Measurements from ENCODE around the gene FAM78A. TPM values are rescaled to one million over a fixed set of nuclear protein-coding genes. Genes with fewer than 3 reads are reported as not detected.

Gene FAM78A
- total and polyA plus RNA-seq, 2 of the 8 experiments (the other 6 are each of a cell fraction or from before 2014, with no cell fraction given) = 3.1 TPM

DNA sequence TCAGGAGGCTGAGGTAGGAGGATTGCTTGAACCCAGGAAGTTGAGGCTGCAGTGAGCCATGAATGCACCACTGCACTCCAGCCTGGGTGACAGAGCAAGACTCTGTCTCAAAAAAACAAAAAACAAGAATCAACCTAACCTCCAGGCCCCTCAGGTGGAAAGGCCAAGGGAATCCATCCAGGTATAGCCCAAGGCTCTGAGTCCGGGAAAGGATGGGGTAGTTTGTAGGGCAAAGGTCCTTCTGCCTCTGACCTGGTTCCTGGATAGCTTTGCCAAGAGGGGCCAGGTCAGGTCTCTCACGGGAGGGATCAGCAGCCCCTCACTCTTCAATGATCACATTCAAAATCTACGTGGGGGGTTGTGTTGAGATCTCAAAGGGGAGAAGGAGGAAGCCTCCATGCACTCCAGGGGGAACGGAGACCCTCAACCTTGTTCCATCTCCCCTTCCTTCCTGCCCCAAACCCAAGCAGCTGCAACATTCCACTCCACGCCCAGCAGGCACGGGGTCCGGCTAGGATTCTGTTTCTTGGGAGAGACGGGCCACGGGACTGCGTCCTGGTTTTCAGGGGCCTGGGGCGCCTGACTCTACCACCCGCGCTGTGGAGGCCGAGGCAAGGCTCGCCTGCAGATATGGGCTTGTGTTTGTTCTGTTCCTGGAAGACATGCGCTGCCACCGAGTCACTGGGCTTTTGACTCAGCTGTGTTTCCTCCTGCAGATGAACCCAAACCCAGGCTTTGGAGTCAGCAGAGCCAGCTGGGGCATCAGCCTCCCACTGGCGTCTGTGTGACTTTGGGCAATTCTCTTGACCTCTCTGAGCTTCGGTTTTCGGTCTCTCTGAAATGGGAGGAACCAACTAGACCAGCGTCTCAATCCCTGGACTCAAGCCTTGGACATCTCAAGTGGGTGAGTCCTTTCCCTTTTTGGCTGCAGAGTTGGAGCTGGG, 48.7 kb upstream of the FAM78A start:
- no peak overlapping the region for H4K5ac ChIP-seq (ENCODE audit: insufficient read length, low read depth, low read length)
- no peak overlapping the region for H3K9ac ChIP-seq (replicated peaks in 1 of 4; ENCODE audit: extremely low read depth in 1 of 4, low read depth in 3 of 4, low read length in 3 of 4)
- H3K23me2 ChIP-seq (ENCODE audit: low read depth, low read length) = no peaks in the 10 kb centered on the region
- no peak overlapping the region for H2BK20ac ChIP-seq (ENCODE audit: low read length)
- H3K4me2 ChIP-seq (ENCODE audit: insufficient read depth in 1 of 2, low read depth in 2 of 2, low read length in 2 of 2) = no peak overlapping the region
- no peak overlapping the region for H3K4ac ChIP-seq (replicated peaks; ENCODE audit: insufficient read length, low read depth, low read length)
- no peak overlapping the region for H2BK15ac ChIP-seq (ENCODE audit: low read length)
- peaks cover 0 to 7% (median 4%) of the 10 kb centered on the region in 4 experiments; a peak in 3 of 7 replicates for H3K4me1 ChIP-seq (replicated peaks in 1 of 4; ENCODE audit: control insufficient read depth in 3 of 4, insufficient read depth in 4 of 4, low read length in 3 of 4)
- no peak overlapping the region for H2BK12ac ChIP-seq (ENCODE audit: low read depth, low read length)
- peak overlapping the region; percentile 22 for H4K91ac ChIP-seq (replicated peaks; ENCODE audit: insufficient read length, low read length)
- no peaks in the 10 kb centered on the region for H4K20me1 ChIP-seq (replicated peaks in 1 of 2; ENCODE audit: control insufficient read depth in 1 of 2, insufficient read depth in 2 of 2, low read length in 2 of 2)
- H3K27ac ChIP-seq (ENCODE audit: low read depth, low read length) = no peak overlapping the region
- POLR2A ChIA-PET (ENCODE audit: partially characterized antibody) = interaction anchor here (0.6 to 2.0 kb wide), 3 partner anchors 10 to 203 kb away, joined by 3 to 7 read pairs (median 3); no protein-coding TSS in a partner anchor
- FAIRE-seq (no peak), DNase-seq (ENCODE audit: low read depth in 1 of 2, low spot score in 2 of 2) (no peak)
- no peaks in the 10 kb centered on the region for H3K79me1 ChIP-seq (ENCODE audit: low read depth, low read length)
- no peaks in the 10 kb centered on the region for H3K79me2 ChIP-seq (ENCODE audit: control insufficient read depth in 1 of 2, insufficient read depth in 2 of 2, low read length in 2 of 2)
- H2BK5ac ChIP-seq (ENCODE audit: low read depth, low read length) = no peak overlapping the region
- H3K18ac ChIP-seq (ENCODE audit: extremely low read depth, low read length) = no peak overlapping the region; the same call in 1 of the 2 replicates
- TF ChIP-seq TBP (IDR thresholded peaks at IDR 0.05; ENCODE audit: low read depth, low read length) (no peak), SUZ12 (IDR thresholded peaks at IDR 0.05; ENCODE audit: low read length) (no peak), BRCA1 (IDR thresholded peaks at IDR 0.05; ENCODE audit: low read depth, low read length) (no peak), POLR2A (IDR thresholded peaks at IDR 0.05; ENCODE audit: control extremely low read depth in 1 of 2, low read depth in 2 of 2, low read length in 2 of 2) (no peak)
- H3K14ac ChIP-seq (ENCODE audit: insufficient read length) = no peak overlapping the region
- CTCF ChIA-PET (ENCODE audit: partially characterized antibody) = interaction anchor here (1.3 to 1.8 kb wide), 5 partner anchors 12 to 121 kb away, joined by 3 to 6 read pairs (median 5); no protein-coding TSS in a partner anchor
- no peak overlapping the region for H3K4me3 ChIP-seq (ENCODE audit: extremely low read depth in 1 of 4, insufficient read depth in 2 of 4, low read depth in 3 of 4, low read length in 4 of 4)
- H2AK5ac ChIP-seq (ENCODE audit: low read depth, low read length) = no peak overlapping the region
- H3K56ac ChIP-seq (replicated peaks; ENCODE audit: insufficient read length, low read depth, low read length) = no peak overlapping the region
- peak overlapping the region; percentile 68; the same call in 1 of the 2 replicates for H4K8ac ChIP-seq (ENCODE audit: extremely low read depth, insufficient read depth, low read length)
- H3K27me3 ChIP-seq (replicated peaks in 1 of 4; ENCODE audit: control insufficient read depth in 3 of 4, extremely low read depth in 1 of 4, insufficient read depth in 3 of 4, low read length in 3 of 4) = no peaks in the 10 kb centered on the region
- no peaks in the 10 kb centered on the region for H3K9me3 ChIP-seq (ENCODE audit: insufficient read depth in 2 of 2, low read depth in 1 of 2, low read length in 1 of 2)
- no peak overlapping the region for H2AFZ ChIP-seq (ENCODE audit: low read length)
- 92% methylated on average over 20 of the region's 21 CpGs; no CpG with 5 or more reads in 1 of the 2 experiments for WGBS, 2 experiments (ENCODE audit: extremely low coverage in 1 of 2, insufficient coverage in 1 of 2, insufficient read length in 1 of 2, insufficient replicate concordance in 2 of 2, low coverage in 1 of 2, low lambda C conversion rate in 2 of 2, missing lambda C conversion rate in 1 of 2)
- H2BK120ac ChIP-seq (replicated peaks; ENCODE audit: low read depth, low read length) = no peak overlapping the region
- no peak overlapping the region for H3K23ac ChIP-seq (ENCODE audit: insufficient read length)
- H3K36me3 ChIP-seq (ENCODE audit: control insufficient read depth in 2 of 4, insufficient read depth in 4 of 4, low read length in 3 of 4) = no peaks in the 10 kb centered on the region

Data from H1 (cell line).